Mucosa of stomach (tissue), 1 donor: ENCODE data around the gene NOG.

ENCODE experiments used
- H3K27me3 ChIP-seq: one replicate; pipeline ENCODE4 v1.7.0; 2013; ENCODE audit warnings: mild to moderate bottlenecking, low read length; ENCODE audit not compliant: control insufficient read depth, insufficient read depth
- H3K36me3 ChIP-seq: one replicate; pipeline ENCODE4 v1.7.0; 2013; ENCODE audit warnings: low read length; ENCODE audit not compliant: control insufficient read depth, insufficient read depth
- H3K4me1 ChIP-seq: one replicate; pipeline ENCODE4 v1.7.0; 2013; ENCODE audit warnings: mild to moderate bottlenecking, low read length; ENCODE audit not compliant: control insufficient read depth, insufficient read depth
- H3K4me3 ChIP-seq: one replicate; pipeline ENCODE4 v1.7.0; 2013; ENCODE audit warnings: low read length
- H3K9ac ChIP-seq: one replicate; pipeline ENCODE4 v1.7.0; 2013; ENCODE audit warnings: mild to moderate bottlenecking, low read length, moderate library complexity
- H3K9me3 ChIP-seq: one replicate; pipeline ENCODE4 v1.7.0; 2013; ENCODE audit warnings: mild to moderate bottlenecking, low read length, moderate library complexity; ENCODE audit not compliant: control insufficient read depth
- donor health status: Pancreatic carcinoma.

The NOG gene

DNA sequence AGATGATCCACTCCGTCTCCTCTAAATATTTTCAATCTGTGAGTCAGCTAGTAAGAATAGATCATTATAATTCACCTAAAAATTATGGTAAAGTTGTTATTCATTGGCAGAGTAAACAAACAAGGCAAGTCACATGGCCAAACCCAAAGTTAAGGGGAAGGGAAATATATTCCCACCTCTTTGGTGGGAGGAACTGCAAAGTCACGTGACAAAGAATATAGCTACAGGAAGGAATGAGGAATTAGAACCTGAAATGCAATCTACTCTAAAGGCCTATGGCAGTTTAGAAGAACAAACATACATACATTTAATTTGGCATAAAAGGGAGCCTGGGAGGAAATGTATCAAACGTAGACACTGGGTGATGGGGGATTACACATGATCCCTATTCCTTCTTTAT, 48.9 kb downstream of the NOG start:
- Histone ChIP-seq H3K36me3 (no peaks in the 10 kb centered on the region), H3K9ac (no peak overlapping the region), H3K4me3 (no peak overlapping the region), H3K9me3 (no peaks in the 10 kb centered on the region), H3K27me3 (peaks cover 11% of the 10 kb centered on the region), H3K4me1 (no peaks in the 10 kb centered on the region)
